Skin epidermis (tissue), 12 donors: ENCODE measurements around the gene LRRFIP2.
A peak's percentile ranks its signal among the peaks of the same experiment; 100 is the strongest.
"Not testable (repeated sequence)": the region's sequence is repeated elsewhere in the genome, so short reads cannot be mapped to it uniquely, and the experiment has no call there.

Source experiments
- H3K27ac ChIP-seq, 21 experiments: fragments of 200-600 bp; sonication (generic) in 11 of 21; one replicate each; pipeline ENCODE4 v1.5.0; 2020; ENCODE audit warnings: mild to moderate bottlenecking in 3 of 21, inconsistent platforms in 2 of 21, moderate library complexity in 2 of 21
- H3K4me3 ChIP-seq, 7 experiments: fragments of 200-600 bp; sonication (generic) in 2 of 7; one replicate each; pipeline ENCODE4 v1.5.0; 2020; ENCODE audit warnings: inconsistent platforms in 2 of 7, mild to moderate bottlenecking in 2 of 7, moderate library complexity in 1 of 7

Gene LRRFIP2

DNA sequence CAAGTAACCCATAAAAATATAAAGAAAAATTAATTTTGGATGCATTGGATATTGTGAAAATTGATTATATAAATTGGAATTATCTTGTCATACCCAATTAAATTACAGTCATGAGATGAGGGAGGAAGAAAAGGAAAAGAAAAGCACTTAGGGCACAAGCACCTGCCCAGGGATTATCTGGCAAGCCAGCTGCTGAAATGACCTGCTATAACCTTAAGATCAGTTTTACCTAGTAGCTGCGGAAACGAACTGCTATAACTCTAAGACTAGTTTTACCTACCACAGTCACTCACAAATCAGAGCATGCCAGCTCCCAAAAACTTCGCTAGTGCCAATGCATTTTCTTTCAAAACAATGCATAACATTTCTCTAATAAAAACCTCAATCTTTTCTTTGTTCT, 26.2 kb downstream of the LRRFIP2 start:
- Histone ChIP-seq H3K4me3 (no peak overlapping the region), H3K27ac (no peak overlapping the region)

DNA sequence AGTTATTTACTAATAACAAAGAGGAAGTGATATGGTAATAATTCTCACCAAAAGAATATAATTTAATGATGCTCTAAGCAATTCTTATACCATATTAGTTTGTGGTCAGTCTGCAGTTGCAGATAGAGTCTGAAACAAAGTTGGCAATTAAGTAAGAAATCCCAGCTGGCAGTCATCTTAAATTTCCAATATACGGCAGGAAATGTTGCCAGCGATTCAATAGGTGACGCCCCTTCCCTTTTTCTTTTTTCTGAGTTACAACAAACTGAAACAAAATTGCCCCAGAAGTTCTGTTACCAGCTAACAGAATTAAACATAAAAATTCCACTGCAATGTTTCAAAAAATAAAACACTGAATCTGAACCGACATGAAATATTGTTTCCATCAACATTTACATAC, 26.7 kb downstream of the LRRFIP2 start:
- Histone ChIP-seq H3K4me3 (no peak overlapping the region), H3K27ac (peak overlapping the region in 1 of 21 experiments; percentile 4)

DNA sequence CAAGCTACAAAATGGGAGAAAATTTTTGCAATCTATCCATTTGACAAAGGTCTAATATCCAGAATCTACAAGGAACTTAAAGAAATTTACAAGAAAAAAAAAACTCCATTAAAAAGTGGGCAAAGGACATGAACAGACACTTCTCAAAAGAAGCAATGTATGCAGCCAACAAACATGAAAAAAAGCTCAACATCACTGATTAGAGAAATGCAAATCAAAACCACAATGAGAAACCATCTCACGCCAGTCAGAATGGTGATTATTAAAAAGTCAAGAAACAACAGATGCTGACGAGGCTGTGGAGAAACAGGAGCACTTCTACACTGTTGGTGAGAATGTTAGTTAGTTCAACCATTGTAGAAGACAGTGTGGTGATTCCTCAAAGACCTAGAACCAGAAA, 27.5 kb downstream of the LRRFIP2 start:
- not testable (repeated sequence) for H3K4me3 ChIP-seq, H3K27ac ChIP-seq

DNA sequence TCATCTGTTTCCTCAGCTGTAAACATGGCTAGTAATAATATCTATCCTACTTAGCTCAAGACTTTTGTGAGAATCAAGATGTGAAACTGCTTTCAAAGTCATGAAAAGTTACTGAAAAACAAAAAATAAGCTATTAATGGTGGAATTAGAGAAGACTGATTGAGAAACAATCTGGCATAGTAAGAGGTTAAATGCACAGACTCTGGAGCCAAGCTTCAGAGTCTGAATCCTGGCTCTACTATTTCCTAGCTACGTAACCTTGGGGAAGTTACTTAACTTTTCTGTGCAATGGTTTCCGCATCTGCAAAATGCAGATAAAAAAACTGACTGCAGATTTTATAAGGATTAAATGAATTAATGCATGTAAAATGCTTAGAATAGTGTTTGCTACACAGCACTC, 28.8 kb downstream of the LRRFIP2 start:
- Histone ChIP-seq H3K4me3 (no peak overlapping the region), H3K27ac (peak overlapping the region in 8 of 21 experiments; percentile 8 to 63 (median 16))

DNA sequence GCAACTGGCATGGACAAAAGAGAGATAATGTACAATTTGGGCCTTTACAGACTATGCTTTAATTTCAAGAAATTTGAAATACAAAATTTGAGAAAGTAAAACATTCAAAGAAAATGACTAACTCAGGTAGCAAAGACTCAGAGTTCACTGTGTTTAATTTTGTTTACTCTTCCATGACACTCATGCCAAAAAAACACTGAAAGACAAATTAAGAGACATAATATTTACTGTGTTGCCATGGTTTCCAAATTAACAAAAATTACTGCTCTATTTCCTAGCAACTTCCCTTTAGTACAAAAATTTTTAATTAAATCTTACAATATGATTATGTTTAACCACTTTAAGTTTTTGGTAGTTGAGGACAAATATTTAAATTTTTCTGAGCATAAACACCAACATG, 29.6 kb downstream of the LRRFIP2 start:
- Histone ChIP-seq H3K4me3 (no peak overlapping the region), H3K27ac (peak overlapping the region in 1 of 21 experiments; percentile 12)

DNA sequence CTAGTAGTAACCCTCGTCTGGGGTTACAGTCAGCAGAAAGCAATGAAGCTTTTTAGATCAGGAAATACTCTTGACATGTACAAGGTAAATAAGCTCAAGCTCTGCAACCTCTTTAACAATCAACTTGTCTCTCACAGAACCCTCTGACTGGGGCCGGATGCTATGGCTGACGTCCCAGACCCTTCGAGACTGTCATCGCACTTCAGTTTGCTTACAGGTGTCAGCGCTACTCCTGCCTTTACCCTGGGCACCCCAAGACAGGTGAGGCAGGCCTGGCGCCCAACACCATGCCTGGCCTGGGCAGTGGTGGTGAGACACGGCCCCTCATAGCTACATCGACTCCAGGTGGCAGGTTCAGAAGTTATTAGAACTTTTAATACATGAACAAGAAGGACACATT, 30.6 kb downstream of the LRRFIP2 start:
- peak overlapping the region in 1 of 21 experiments; percentile 12 for H3K27ac ChIP-seq
- no peak overlapping the region for H3K4me3 ChIP-seq

DNA sequence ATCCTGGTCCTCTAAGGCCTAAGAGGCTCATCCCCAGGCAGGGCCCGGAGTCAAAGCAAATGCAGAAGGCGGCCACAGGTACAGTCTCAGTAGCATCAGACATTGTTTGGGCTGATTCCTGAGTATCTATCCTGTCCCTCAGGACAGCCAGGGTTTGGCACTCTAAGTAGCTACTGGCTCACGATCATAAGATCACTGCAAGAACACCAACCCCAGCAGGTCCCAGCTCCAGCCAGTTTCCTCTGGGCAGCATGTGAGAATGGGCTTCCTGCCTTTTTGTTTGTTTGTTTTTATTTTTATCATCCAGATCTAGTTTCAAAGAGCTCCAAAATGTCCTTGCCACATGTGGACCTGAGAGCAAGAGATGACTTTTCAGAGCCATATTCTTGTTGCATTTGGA, 32.7 kb downstream of the LRRFIP2 start:
- Histone ChIP-seq H3K27ac (no peak overlapping the region), H3K4me3 (no peak overlapping the region)

DNA sequence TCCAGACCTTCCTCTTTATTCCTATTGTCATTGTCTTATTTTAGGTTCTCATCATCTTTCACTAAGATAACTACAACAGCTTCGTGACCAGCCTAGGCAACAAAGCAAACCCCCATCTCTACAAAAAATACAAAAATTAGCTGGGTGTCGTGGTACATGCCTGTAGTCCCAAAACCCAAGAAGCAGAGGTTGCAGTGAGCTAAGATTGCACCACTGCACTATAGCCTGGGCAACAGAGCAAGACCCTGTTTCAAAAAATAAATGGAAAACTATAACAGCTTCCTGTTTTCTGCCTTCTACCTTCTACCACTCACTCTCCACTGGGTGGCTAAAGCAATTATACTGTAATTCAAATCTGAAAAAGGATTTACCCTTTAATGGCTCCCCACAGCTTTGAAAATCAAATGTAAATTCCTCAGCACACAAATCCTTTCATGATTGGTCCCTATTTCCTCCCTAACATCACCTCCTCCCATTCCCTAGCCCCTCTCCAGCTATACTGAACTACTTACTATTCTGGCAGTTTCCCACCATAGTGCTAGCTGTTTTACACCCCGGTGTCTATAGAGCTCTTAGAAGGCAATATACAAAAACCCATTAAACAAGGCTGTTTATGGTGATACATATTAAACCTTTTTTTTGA, 33.4 kb downstream of the LRRFIP2 start:
- H3K4me3 ChIP-seq, result no peak overlapping the region
- no peak overlapping the region for H3K27ac ChIP-seq

DNA sequence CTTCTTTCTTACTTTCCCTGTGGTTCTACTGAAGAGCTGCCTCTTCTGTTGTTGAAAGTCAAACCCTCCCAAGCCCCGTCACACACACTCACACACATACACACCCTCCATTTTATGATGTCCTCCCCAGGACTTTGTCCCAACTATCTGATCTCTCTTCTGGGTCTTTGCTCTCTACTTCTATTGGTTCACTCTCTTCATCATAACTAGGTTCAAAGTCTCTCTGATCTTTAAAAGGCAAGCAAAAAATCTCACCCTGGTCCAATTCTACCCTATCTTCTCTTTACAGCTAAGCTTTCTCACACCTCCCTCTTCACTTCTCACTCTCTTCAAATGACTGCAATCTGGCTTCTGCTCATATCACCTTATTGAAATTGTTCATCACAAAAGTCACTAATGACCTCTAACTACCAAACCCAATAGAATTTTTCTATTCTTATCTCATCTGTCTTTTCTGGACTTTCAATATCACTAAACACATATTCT, 34.8 kb downstream of the LRRFIP2 start:
- Histone ChIP-seq H3K27ac (no peak overlapping the region), H3K4me3 (no peak overlapping the region)

DNA sequence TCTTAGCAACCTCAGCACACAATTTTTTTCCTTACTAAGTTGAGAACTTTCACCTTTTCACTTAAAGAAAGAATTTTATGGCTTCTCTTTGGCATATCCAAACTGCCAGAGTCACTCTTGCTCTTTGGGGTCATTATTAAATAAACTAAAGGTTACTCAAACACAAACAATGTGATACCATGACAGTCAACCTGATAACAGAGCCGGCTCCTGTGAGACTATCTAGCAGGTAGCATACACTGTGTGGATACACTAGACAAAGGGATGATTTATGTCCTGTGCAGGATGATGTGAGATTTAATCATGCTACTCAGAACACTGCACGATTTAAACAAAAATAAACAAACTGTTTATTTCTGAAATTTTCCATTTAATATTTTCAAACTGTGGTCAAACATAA, 35.6 kb downstream of the LRRFIP2 start:
- H3K4me3 ChIP-seq, result no peak overlapping the region
- H3K27ac ChIP-seq, result no peak overlapping the region

DNA sequence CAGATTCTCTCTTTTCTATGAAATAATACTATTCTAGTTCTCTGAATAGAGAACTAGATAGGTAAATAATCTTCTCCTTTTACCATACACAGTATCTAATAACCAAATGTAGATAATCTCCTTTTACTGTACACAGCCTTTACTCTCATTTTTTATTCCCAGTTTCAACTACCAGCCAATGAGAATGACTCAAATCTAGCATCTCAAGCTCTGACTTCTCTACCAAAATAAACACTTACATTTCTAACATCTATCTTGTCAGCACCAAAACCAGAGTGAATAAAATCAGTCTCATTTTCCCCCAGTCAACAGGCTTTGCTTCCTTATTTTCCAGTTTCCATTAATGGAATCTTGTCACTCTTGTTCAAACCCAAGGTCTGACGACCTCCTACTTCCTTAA, 36.9 kb downstream of the LRRFIP2 start:
- Histone ChIP-seq H3K4me3 (no peak overlapping the region), H3K27ac (no peak overlapping the region)

DNA sequence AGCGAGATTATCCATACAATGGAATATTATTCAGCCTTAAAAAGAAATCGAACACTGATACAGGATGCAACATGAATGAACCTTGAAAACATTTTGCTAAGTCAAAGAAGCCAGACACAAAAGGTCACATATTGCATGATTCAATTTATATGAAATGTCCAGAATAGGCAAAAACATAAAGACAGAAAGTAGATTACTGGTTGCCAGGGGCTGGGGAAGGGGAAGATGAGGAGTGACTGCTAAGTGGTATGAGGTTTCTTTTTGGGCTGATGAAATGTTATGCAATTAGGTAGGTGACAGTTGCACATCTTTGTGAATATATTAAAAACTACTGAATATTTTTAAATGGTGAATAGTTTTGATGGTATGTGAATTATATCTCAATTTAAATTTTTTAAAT, 38.3 kb downstream of the LRRFIP2 start:
- no peak overlapping the region for H3K27ac ChIP-seq

DNA sequence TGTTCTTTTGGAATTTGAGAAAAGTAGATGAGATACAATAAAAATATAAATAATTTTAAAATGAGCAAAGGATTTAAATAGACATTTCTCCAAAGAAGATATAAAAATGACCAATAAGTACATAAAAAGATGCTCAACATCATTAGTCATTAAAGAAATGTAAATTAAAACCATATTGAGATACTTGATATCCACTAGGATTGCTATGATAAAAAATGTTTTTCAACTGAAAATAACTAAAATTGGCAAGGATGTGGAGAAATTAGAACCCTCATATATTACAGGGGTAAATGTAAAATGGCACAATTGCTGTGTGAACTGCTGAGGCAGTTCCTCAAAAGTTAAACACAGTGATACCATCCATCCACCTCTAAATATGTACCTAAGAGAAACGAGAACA, 38.8 kb downstream of the LRRFIP2 start:
- H3K4me3 ChIP-seq, result no peak overlapping the region
- no peak overlapping the region for H3K27ac ChIP-seq

More for the DNA sequence above, 38.3 kb downstream of the LRRFIP2 start:
- no peak overlapping the region for H3K4me3 ChIP-seq

DNA sequence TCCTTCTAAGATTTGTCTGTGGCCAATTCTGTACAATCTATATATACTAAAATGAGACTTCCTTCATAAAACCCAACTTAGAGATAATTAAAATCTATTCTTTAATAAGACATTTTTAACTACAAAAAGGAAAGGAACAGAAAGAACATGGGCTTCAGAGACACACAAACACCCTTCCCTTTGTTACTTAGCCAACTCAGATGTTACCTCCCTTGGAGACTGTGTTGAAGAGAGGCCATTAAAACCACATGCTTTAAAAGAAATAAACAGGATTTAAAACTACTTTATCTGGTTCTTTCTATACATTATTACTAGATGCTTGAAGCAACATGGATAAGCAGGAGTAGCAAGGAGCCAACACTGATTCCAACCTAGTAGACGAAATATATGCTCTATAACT, 42.0 kb downstream of the LRRFIP2 start:
- peak overlapping the region in 1 of 21 experiments; percentile 1 for H3K27ac ChIP-seq
- H3K4me3 ChIP-seq, result no peak overlapping the region

DNA sequence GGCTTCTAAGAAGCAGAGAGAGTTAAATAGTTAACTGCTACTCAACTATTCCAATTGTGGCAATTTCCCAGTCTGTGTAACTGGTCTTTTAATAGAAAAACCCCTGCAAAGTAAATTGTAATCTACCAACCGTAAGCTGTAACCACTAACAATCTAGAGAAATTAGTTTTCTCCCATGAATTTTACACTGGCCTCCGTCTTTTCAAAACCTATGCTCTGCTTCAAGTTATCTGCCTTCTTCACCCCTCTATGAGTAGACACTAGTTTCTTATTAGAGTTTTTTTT, 42.6 kb downstream of the LRRFIP2 start:
- Histone ChIP-seq H3K27ac (peak overlapping the region in 2 of 21 experiments; percentile 1 to 49), H3K4me3 (no peak overlapping the region)

DNA sequence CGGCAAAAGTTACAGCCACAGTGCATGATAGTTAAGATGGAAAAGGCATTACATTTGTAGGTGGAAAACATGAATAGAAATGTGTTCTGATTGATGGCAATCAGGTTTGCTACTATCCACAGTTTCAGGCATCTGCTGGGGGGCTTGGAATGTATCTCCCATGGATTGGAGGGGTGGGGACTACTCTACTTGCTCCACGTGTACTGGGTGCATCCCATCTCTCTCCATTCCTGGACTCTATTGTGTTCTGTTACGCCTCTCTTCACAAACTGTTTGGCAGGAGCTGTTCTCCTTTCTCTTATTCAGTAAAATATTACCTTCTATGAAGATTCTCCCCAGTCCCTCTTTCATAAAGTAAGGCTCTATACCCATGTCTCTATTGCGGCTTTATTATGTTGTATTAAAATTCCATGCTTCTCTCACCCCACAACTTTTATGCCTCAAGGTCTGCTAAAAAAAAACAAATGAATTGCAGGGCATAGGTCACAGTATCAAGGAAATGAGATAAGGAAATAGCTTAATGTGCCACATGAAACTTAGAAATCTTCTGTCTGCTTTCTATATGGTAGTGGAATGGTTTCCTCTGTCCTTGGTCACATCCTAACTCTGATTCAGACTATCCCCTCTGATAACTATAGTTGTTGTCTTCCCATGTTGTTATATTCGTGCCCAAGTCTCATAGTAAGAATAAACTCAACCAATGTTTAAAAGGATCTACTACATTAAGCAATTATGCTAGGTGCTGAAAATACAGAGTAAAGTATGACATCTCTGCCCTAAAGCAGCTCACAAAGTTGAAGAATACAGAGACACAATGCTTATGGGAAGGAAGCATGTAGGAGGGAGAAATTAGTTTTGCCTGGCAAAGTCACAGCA, 43.2 kb downstream of the LRRFIP2 start:
- peak overlapping the region in 1 of 21 experiments; percentile 49 for H3K27ac ChIP-seq

DNA sequence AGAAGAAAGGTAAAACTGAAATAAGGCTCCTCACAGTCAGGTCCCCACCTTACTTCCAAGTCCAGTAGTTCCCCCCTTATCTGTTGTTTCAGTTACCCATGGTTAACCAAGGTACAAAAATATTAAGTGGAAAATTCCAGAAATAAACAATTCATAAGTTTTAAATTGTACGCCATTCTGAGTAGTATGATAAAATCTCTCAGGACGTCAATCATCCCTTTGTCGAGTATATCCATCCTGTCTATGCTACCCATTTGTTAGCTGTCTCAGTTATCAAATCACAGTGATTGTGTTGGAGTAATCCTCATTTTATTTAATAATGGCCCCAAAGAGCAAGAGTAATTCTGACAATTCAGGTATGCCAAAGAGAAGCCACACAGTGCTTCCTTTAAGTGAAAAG, 43.9 kb downstream of the LRRFIP2 start:
- H3K4me3 ChIP-seq, result no peak overlapping the region
- no peak overlapping the region for H3K27ac ChIP-seq

More for the DNA sequence above, 43.2 kb downstream of the LRRFIP2 start:
- H3K4me3 ChIP-seq, result no peak overlapping the region

DNA sequence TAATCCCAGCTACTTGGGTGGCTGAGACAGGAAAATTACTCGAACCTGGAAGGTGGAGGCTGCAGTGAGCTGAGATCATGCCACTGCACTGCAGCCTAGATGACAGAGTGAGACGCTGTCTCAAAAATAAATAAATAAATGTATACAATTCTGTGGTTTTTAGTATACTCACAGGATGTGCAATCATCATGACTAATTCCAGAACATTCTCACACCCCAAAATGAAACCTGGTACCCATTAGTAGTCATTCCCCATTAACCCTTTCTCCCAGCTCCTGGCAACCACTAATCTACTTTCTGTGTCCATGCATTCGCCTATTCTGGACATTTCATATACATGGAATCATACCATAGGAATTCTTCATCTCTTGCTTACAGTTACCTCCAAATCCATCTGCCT, 44.5 kb downstream of the LRRFIP2 start:
- H3K4me3 ChIP-seq, result no peak overlapping the region
- H3K27ac ChIP-seq, result no peak overlapping the region

DNA sequence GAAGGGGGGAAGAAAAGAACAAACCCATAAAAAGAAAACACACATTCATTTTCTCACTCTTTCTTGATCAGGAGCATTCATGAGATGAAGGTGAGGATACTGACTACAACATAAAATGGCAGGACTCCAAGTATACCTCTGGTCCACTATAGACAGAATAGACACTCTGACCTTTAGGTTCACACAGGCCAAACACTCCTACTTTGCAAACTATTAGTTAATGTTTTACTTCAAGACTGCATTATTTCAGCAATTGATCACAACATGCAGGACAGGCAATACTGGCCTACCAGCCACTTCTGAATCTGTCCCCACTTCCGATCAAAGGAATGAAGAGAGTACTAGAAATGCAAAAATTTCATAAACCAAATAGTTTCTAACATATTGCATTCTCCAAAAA, 47.0 kb downstream of the LRRFIP2 start:
- Histone ChIP-seq H3K4me3 (no peak overlapping the region), H3K27ac (no peak overlapping the region)

DNA sequence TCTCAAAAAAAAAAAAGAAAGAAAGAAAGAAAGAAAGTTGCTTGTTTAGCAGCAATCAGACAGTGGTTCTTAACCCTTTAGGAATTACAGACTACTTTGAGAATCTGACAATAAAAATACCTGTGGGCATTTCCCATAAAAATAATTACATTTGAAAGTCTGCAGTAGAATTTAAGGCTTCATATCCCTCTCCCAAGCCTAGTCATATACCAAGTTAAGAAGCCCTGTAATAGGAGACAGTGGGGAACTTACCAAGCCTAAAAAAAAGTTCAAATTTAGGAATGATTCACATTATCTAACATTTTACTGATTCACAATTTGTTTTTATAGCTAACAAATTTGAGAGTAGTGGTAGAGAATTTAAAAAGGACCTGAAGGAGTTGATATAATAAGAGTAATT, 47.5 kb downstream of the LRRFIP2 start:
- Histone ChIP-seq H3K4me3 (no peak overlapping the region), H3K27ac (no peak overlapping the region)
